Head of caudate nucleus (tissue), 42 donors: Measurements from ENCODE around the gene CCDC7.
A peak's percentile ranks its signal among the peaks of the same experiment; 100 is the strongest.
"Not testable (repeated sequence)": the region's sequence is repeated elsewhere in the genome, so short reads cannot be mapped to it uniquely, and the experiment has no call there.

ENCODE experiments used
- DNase-seq, 42 donors: peaks; one replicate each; pipeline versions ENCODE4 v3.0.0 to v3.0.0-alpha.2; 2020 to 2021; ENCODE audit warnings: mixed read lengths in 7 of 42
- intact Hi-C: fragments of 100-400 bp; cut with DNase I; formaldehyde crosslinking; loops from one replicate; pipeline ENCODE4 v1.15.0; 2022

Gene CCDC7

DNA sequence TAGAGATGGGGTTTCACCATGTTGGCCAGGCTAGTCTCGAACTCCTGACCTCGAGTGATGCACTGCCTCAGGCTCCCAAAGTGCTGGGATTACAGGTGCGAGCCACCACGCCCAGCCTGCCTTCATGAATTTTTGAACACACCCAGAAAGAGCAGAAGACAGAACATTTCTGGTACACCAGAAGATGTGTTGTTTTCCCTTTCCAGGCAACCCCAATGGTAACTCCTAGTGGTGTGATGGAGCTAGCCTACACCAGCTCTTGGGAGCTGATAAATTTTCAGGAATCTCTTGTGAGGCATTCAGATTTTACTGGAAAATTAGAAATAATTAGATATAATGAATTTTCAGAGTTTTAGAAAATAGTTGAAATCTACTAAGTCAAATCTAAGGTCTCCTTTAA, 904 bp upstream of the CCDC7 start:
- intact Hi-C loops = loop anchor here (10.0 kb wide), 1 partner anchor 180 kb away; no protein-coding TSS in a partner anchor
- DNase-seq = no peak

DNA sequence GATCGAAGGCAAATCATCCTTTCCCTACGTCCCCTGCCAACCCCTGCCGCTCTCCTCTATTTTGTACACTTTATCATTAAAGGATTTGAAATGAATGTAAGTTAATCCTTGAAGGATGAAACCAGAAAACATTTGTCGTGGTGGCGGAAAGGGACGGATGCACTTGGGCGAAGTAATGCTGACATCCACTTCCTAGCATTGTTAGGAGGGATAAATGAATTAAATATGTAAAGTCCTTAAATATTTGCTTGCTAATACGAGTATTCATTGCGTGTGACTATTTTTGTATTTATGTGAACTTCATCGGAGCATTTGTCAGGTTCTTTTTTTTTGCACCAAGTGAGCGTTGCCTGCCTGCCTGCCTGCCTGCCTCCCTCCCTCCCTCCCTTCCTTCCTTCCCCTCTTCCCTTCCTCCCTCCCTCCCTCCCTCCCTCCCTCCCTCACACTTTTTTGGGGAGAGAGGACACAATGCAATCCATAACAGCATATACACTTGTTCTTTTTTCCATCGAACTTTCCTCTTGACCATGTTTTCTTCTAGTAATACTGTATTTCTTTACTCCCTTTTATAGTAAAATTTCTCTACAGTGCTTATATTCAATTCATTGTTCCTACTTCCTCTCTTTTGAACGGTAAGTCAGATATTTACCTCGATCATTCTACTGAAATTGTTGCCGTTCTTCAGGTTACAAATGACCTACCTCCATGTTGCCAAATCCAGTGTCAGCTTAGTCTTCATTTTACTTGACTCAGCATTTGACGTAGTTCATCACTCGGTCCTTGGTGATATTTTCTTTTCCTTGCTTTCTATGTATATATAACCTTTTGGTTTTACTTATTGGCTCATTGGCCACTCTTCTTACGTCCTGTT, 831 bp downstream of the CCDC7 start:
- peak in 8 of 42 donors; percentile 12 to 43 (median 17) for DNase-seq
- intact Hi-C loops = loop anchor here (2.0 to 10.0 kb wide), 2 partner anchors 100 to 182 kb away; partner anchors contain the start of gene EPC1

DNA sequence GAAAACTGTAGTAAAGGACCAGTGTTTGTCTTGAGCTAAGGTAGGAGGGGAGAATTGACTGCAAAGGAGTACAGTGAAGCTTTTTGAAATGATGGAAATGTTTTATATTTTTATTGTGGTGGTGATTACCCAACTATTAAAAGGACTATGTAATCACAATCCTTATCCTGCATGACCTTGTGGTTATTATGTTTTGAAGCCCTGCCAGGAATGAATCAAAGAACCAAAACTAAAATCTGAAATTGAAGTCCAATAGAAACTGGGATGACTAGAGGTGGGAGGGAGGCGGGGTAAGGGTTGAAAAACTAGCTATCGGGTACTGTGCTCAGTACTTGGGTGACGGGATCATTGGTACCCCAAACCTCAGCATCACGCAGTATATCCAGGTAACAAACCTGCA, 8.2 kb downstream of the CCDC7 start:
- intact Hi-C loops = no loop called here
- no peak for DNase-seq

DNA sequence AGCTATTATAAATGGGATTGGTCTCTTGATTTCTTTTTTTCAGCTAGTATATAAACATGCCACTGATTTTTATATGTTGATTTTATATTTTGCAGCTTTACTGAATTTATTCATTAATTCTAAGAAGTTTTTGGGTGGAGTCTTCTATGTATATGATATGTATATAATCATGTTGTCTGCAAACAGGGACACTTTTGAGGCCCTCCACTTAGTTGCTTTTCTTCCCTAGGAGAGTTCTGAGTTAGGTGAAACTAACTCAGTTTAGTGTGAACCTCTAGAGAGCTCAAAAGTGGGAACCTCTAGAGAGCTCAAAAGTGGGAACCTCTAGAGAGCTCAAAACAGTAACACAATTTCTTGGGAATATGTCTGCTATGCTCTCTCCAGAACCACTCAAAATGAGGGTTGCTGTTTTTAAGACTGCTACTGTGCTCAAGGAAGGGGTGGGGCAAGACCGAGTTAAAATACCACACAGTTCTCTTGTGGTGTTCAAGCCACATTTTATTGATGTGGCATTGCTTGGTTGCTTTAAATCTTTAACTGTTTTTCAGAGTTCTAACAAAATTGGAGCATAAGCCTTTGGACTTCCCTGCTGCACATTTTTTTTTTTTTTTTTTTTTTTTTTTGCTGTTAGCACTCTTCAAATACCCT, 13.2 kb downstream of the CCDC7 start:
- DNase-seq = no peak
- intact Hi-C loops = no loop called here

DNA sequence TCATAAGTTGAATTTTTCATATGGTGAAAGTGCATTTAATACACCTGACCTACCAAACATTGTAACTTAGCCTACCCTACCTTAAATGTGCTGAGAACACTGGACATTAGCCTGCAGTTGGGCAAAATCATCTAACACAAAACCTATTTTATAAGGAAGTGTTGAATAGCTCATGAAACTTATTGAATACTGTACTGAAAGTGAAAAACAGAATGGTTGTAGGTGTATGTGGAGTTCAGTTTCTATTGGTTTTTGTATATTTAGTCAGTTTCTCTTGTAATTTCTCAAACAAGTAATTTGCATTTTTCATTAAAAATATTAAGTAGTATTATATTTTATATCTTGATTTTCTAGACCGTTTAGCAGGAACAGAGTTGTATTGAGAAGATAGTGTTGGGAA, 15.3 kb downstream of the CCDC7 start:
- DNase-seq = no peak
- intact Hi-C loops = no loop called here

DNA sequence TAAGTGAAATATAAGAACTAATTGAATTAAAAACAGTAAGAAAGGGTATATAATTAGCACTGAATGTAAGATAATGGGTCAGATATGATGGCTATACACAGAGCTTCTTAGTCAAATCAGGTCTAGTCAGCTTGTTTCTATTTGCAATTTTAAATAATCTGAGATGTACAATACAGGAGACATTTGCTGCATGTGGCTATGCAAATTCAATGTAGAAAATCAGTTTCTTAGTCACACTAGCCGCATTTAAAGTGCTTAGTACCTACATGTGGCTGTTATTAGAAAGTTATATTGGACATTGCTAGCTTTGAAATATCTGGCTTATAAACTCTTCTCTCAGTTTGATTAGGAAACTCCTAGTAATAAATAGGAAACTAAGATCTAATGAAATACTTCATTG, 25.3 kb downstream of the CCDC7 start:
- intact Hi-C loops = no loop called here

DNA sequence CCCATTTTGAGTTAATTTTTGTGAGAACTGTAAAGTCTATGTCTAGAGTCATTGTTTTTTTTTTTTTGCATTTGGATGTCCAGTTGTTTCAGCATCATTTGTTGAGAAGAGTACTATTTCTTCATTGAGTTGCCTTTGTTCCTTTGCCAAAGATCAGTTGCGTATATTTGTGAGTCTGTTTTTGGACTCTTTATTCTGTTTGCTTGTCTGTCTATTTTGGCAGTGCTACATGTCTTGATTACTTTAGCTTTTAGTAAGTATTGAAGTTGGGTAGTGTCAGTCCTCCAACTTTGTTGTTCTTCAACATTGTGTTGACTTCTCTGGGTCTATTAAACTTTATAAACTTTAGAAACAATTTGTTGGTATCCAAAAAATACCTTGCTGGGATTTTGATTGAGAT, 31.6 kb downstream of the CCDC7 start:
- intact Hi-C loops = no loop called here
- no peak for DNase-seq

More for the DNA sequence above, 25.3 kb downstream of the CCDC7 start:
- no peak for DNase-seq

DNA sequence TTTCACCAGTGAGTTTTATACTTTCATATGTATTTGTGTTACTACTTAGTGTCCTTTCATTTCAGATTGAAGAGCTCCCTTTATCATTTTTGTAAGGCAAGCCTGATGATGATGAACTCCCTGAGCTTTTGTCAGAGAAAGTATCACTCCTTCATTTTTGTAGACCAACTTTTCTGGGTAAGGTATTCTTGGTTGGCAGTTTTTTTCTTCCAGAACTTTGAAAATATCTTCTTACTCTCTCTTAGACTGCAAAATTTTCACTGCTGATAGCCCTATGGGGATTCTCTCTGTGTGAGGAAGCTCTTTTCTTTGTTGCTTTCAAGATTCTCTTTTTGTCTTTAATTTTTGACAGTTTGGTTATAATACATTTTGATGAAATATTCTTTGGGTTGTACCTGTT, 35.7 kb downstream of the CCDC7 start:
- intact Hi-C loops = no loop called here
- DNase-seq = no peak

DNA sequence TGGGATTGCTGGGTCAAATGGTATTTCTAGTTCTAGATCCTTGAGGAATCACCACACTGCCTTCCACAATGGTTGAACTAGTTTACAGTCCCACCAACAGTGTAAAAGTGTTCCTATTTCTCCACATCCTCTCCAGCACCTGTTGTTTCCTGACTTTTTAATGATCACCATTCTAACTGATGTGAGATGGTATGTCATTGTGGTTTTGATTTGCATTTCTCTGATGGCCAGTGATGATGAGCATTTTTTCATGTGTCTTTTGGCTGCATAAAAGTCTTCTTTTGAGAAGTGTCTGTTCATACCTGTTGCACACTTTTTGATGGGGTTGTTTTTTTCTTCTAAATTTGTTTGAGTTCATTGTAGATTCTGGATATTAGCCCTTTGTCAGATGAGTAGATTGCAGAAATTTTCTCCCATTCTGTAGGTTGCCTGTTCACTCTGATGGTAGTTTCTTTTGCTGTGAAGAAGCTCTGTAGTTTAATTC, 37.1 kb downstream of the CCDC7 start:
- intact Hi-C loops, DNase-seq: not testable (repeated sequence)

DNA sequence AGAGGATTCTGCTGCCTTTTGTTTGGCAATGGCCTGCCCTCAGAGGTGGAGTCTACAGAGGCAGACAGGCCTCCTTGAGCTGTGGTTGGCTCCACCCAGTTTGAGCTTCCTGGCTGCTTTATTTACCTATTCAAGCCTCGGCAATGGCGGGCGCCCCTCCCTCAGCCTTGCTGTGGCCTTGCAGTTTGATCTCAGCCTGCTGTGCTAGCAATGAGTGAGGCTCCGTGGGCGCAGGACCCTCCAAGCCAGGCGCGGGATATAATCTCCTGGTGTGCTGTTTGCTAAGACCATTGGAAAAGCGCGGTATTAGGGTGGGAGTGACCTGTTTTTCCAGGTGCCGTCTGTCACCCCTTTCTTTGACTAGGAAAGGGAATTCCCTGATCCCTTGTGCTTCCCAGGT, 42.1 kb downstream of the CCDC7 start:
- DNase-seq, intact Hi-C loops: not testable (repeated sequence)

DNA sequence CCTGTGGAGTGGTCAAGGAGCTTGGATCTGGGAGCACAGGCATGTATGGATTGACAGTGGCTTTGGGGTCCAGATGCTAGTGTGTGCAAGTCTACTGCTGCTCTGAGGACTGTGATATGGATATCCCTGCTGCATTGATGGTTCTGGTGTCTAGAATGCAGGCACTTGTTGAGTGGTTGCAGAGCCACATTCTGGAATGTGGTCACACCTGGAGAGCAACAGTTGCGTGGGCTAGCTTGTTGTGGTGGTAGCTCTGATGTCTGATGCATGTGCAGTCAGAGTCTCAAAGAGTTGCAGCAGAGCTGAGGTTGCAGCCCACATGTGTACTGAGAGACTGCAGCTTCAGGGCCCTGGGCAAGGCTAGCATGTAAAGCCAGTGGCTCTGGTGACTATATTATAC, 43.2 kb downstream of the CCDC7 start:
- no peak for DNase-seq
- intact Hi-C loops = no loop called here

DNA sequence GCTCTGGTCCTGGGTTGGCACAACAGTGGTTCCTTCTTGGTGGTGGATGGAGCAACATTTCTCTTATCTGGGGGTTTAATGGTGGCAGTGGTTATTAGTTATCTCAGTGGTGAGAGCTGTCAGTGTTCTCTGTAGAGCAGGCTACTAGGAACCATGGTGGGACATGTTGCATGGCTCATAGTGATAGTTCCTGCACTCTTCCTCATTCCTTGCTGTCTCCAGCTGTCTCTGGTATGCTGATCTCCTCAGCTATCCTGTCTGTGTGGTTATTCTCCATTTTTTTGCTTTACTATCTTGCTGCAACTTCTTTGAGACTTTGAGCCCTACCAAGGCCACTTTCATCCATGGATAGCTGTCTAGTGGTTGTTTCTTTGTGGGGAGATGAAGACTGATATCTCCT, 44.0 kb downstream of the CCDC7 start:
- no peak for DNase-seq
- intact Hi-C loops = no loop called here

DNA sequence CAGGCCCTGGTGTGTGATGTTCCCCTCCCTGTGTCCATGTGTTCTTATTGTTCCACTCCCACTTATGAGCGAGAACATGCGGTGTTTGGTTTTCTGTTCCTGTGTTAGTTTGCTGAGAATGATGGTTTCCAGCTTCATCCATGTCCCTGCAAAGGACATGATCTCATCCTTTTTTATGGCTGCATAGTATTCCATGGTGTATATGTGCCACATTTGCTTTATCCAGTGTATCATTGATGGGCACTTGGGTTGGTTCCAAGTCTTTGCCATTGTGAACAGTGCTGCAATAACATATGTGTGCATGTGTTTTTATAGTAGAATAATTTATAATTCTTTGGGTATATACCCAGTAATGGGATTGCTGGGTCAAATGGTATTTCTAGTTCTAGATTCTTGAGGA, 48.6 kb downstream of the CCDC7 start:
- intact Hi-C loops, DNase-seq: not testable (repeated sequence)

DNA sequence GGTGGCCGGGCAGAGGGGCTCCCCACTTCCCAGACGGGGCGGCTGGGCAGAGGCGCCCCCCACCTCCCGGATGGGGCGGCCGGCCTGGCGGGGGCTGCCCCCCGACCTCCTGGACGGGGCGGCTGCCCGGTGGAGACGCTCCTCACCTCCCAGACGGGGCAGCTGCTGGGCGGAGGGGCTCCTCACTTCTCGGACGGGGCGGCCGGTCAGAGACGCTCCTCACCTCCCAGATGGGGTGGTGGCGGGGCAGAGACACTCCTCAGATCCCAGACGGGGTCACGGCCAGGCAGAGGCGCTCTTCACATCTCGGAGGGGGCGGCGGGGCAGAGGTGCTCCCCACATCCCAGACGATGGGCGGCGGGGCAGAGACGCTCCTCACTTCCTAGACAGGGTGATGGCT, 54.2 kb downstream of the CCDC7 start:
- DNase-seq, intact Hi-C loops: not testable (repeated sequence)

DNA sequence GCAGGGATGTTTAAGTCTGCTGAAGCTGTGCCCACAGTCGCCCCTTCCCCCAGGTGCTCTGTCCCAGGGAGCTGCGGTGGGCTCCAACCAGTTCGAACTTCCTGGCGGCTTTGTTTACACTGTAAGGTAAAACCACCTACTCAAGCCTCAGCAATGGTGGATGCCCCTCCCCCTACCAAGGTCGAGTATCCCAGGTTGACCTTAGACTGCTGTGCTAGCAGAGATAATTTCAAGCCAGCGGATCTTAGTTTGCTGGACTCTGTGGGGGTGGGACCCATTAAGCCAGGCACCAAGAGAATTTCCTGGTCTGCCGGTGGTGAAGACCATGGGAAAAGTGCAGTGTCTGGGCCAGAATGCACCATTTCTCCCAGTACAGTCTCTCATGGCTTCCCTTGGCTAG, 56.0 kb downstream of the CCDC7 start:
- intact Hi-C loops = no loop called here
- DNase-seq = no peak

DNA sequence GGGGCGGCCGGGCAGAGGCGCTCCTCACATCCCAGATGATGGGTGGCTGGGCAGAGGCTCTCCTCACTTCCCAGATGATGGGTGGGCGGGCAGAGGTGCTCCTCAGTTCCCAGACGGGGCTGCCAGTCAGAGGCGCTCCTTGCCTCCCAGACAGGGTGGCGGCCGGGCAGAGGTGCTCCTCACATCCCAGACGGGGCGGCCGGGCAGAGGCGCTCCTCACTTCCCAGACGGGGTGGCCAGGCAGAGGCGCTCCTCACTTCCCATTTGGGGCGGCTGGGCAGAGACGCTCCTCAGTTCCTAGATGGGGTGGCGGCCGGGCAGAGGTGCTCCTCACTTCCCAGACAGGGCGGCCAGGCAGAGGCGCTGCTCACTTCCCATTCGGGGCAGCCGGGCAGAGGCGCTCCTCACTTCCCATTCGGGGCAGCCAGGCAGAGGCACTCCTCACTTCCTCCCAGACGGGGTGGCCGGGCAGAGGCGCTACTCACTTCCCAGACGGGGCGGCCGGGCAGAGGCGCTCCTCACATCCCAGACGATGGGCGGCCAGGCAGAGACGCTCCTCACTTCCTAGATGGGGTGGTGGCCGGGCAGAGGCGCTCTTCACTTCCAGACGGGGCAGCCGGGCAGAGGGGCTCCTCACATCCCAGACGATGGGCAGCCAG, 60.0 kb downstream of the CCDC7 start:
- intact Hi-C loops, DNase-seq: not testable (repeated sequence)

DNA sequence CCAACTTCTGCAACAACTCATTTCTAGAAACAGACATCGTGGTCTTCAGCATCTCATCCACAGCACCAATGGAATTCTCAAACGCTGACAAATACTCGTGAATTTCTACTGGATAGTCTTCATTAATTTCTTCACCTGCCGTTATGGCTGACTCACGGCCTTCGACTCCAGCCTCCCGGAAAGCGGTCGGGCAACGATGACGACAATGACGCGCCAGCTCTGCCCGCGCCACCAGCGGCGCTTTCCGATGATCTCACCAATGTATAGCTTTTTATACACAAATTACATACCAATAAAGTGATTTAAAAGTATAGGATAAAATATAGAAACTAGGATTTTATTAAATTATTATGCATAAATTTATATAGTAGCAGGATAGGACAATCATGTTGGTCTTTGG, 65.7 kb downstream of the CCDC7 start:
- no peak for DNase-seq
- intact Hi-C loops = no loop called here

DNA sequence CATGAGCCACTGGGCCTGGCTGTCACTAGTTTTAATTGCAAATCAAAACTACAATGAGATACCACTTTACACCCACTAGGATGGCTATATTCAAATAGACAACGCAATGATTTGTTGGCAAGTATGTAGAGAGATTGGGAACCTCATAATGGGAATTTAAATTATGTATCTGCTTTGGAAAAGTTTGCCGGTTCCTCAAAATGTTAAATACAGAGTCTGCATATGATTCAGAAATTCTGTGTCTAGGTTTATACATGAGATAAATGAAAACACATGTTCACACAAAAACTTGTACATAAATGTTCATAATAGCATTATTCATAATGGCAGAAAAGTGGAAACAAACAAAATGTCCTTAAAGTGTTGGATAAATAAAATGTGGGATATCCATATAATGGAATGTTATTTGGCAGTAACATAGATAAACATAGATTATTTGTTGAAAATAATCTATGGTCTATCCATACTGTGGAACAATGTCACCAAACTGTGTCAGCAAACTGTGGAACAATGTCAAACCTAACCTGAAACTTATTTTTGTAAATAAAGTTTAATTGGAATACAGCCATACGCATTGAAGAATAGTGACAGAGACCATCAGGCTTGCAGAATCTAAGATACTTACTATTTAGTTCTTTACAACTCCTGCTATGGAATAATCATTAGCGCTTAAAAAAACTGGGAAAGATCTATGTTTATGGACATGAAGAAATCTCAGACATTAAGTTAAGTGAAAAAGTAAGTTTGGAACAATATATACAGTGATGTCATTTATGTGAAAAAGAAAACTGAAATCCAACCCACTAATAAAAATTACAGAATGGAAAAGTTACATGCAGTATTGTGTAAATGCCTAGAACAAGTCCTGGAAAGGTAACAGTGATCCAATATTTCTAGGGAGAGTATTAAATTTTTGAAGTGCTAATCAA, 70.9 kb downstream of the CCDC7 start:
- no peak for DNase-seq
- intact Hi-C loops = no loop called here

DNA sequence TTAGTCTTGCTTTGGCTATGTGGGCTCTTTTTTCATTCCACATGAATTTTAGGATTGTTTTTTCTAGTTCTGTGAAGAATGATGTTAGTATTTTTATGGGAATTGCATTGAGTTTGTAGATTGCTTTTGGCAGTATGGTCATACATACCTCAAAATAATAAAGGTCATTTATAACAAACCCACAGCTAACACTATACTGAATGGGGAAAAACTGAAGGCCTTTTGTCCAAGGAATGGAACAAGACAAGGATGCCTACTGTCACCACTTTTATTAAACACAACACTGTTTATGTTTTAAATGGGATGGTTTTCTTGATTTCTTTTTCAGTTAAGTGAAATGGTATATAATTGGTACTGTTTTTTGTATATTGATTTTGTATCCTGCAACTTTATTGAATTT, 84.3 kb downstream of the CCDC7 start:
- DNase-seq = no peak
- intact Hi-C loops = no loop called here
